ENCODE results near the gene CPT1B.
A peak's percentile ranks its signal among the peaks of the same experiment; 100 is the strongest.

Gene CPT1B

GRCh38 chr22:50561401-50562358 lies 16.5 kb downstream of the CPT1B start:
- H3K4me3 ChIP-seq (ENCODE audit: low read length) = no peak overlapping the region
- TF ChIP-seq ZNF274 (IDR thresholded peaks at IDR 0.05; ENCODE audit: low read depth, low read length) = no peak

DNA sequence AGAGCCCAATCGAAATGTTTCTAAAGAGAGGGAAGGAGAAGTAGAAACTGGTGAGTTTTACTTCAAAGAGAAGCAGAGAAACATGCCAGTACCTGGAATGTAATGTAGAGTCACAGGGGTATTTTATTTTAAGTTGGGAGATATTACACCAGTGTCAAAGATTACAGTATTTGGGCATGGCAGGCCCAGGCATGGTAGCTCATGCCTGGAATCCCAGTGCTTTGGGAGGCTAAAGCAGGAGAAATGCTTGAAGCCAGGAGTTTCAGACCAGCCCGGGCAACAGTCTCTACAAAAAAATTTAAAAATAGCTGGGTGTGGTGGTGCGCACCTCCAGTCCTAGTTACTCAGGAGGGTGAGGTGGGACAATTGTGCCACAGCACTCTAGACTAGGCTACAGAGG lies 18.2 kb downstream of the CPT1B start:
- no peak overlapping the region for H3K4me3 ChIP-seq (ENCODE audit: low read length)
- no peak for TF ChIP-seq ZNF274 (IDR thresholded peaks at IDR 0.05; ENCODE audit: low read depth, low read length)

DNA sequence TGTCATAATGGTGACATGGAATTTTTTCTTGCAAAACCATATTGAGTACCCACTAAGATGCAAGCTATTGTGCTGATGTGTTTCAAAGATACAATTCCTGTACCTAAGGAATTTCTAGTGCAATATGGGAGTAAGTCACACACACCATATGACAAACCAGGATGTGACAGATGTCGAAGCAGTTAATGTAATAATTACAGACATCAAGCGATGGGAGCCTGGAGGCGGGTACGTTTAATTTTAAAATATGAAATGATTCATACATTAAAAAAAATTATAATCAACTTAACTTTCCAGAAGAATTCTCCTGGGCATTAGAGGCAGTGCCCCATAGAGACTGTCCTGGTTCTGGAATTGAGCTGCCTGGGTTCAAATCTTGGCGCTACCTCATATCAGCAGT lies 21.5 kb downstream of the CPT1B start:
- no peak overlapping the region for H3K4me3 ChIP-seq (ENCODE audit: low read length)
- TF ChIP-seq ZNF274 (IDR thresholded peaks at IDR 0.05; ENCODE audit: low read depth, low read length) = no peak

GRCh38 chr22:50553310-50553709 lies 24.9 kb downstream of the CPT1B start:
- no peak for TF ChIP-seq ZNF274 (IDR thresholded peaks at IDR 0.05; ENCODE audit: low read depth, low read length)
- no peak overlapping the region for H3K4me3 ChIP-seq (ENCODE audit: low read length)

DNA sequence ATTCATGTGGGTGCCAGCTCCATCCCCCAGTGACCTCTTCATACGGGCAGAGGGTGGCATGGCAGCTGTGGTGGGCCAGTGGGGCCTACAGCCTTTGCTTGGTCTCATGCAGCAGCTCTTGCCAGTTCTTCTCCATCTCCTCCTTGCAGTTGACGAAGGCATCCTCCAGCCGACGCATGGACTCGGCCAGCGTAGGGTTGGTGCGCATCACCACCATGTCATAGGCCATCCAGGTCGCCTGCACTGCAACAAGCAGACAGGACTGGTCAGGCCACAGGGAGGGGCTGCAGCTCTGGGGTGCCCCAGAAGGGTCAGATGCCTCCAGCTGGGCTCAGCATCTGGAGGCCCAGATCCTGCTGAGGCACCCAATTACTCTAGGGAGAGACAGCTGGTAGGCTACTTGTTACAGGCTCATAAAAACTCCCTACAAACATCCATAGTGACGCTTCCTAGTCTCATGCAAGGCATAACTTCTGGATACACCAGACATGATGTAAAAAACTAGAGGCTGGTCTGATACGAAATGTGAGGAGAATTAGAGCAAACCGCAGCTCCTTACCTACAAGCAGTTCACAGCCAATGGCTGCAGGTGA lies 27.0 kb downstream of the CPT1B start:
- H3K4me3 ChIP-seq (ENCODE audit: low read length) = no peak overlapping the region
- no peak for TF ChIP-seq ZNF274 (IDR thresholded peaks at IDR 0.05; ENCODE audit: low read depth, low read length)

- H3K4me3 ChIP-seq (ENCODE audit: low read length) = no peak overlapping the region
- no peak for TF ChIP-seq ZNF274 (IDR thresholded peaks at IDR 0.05; ENCODE audit: low read depth, low read length)
These were observed 27.8 kb downstream of the CPT1B start for GRCh38 chr22:50550395-50550794.

GRCh38 chr22:50548921-50549790 lies 29.1 kb downstream of the CPT1B start:
- TF ChIP-seq ZNF274 (IDR thresholded peaks at IDR 0.05; ENCODE audit: low read depth, low read length) = no peak
- H3K4me3 ChIP-seq (ENCODE audit: low read length) = peak overlapping the region; percentile 17; the same call in 1 of the 2 replicates

DNA sequence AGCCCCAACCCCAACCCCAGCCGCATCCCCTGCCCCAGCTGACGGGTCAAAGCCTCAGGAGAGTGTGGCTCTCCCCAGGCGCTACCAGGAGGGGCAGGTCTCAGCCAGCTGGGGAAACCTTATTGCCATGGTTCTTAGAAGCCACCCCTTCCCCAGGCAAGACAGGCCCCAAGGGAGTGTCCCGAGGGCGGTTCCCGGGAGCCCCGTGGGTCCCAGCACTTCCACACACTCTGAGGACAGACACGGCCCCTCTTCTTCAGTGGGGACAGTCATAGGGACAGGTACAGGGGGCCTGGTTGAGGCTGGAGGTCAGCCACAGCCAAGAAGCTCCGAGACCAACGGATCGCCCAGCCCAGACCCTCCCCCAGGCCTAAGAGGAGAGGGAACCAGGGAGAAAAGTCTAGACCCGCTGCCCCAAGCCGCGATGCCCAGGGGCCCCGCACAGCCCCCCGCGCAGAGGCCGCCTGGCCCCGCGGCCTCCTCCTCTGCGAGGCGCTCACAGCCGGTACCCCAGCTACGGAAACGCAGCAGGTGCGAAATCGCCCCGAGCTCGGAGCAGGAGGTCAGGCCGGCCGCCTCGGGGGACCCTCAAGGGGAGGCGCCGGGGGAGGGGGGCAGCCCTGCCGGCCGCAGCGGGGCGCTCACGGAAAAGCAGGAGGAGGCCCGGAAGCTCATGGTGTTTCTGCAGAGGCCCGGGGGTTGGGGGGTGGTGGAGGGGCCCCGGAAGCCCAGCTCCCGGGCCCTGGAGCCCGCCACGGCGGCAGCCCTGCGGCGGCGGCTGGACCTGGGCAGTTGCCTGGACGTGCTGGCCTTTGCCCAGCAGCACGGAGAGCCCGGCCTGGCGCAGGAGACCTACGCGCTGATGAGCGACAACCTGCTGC lies 29.9 kb downstream of the CPT1B start:
- peak overlapping the region; percentile 17; the same call in 1 of the 2 replicates for H3K4me3 ChIP-seq (ENCODE audit: low read length)
- no peak for TF ChIP-seq ZNF274 (IDR thresholded peaks at IDR 0.05; ENCODE audit: low read depth, low read length)

GRCh38 chr22:50547263-50547985 lies 30.8 kb downstream of the CPT1B start:
- H3K4me3 ChIP-seq (ENCODE audit: low read length) = no peak overlapping the region
- TF ChIP-seq ZNF274 (IDR thresholded peaks at IDR 0.05; ENCODE audit: low read depth, low read length) = no peak

GRCh38 chr22:50546326-50547262 lies 31.6 kb downstream of the CPT1B start:
- TF ChIP-seq ZNF274 (IDR thresholded peaks at IDR 0.05; ENCODE audit: low read depth, low read length) = no peak
- no peak overlapping the region for H3K4me3 ChIP-seq (ENCODE audit: low read length)

DNA sequence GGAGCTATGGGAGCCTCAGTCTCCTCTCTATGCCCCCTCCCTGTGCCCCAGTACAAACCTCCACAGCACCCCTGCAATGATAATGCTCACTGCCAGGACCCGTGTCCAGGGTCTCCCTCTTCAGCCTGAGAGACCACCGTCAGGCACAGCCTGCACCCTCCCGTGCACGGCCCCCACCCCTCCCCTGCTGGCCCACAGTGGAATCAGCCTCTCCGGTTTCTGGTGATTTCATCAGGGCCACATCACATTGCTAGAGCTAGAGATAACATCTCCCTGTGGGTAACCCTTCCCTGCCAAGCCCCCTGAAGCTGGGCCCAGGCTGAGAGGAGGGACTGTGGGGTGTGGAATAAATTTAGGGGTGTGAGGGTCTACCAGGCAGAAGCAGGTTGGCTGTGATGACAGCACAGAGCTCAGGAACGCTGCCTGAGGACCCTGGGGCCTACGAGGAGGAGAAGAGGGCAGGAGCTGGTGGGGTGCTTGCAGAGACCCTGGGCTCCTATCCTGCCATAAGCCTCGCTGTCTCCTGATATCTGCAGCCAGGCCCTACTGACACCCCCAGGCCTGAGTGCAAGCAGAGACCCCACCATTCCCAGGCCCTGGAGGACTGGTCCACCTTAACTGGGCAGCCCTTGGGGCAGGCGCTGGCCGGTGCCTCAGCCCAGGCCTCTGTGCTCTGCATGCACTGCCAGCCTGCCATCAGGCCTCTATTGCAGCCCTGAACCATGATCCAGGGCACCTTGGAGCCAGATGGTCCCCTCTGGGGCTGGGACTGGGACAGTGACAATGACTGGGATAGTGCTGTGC lies 32.5 kb downstream of the CPT1B start, which contains the start of gene KLHDC7B:
TSS of gene KLHDC7B (plus strand) at position 378 of the 804 bp plus-strand sequence. CDS start at position 723, 345 bp downstream.
- no peak within 1 kb of the TSS for H3K4me3 ChIP-seq (ENCODE audit: low read length)
- TF ChIP-seq ZNF274 (IDR thresholded peaks at IDR 0.05; ENCODE audit: low read depth, low read length) = no peak

Data from GM08714 (cell line).